Heart left ventricle (tissue), 16 donors: ENCODE measurements around the gene ARL1. TPM values are rescaled to one million over a fixed set of nuclear protein-coding genes. Genes with fewer than 3 reads are reported as not detected.

Experiments used
- ATAC-seq, 4 donors: fragments of 200-7000 bp; cut with Tn5 transposase; one replicate each; pipeline ENCODE4 v1.9.1; 2020 to 2022; ENCODE audit warnings: moderate library complexity in 4 of 4, mild to moderate bottlenecking in 3 of 4, moderate number of reproducible peaks in 1 of 4
- DNase-seq, 5 donors: peaks; one replicate each; pipeline ENCODE4 v3.0.0-alpha.2; 2020
- H3K27ac ChIP-seq, 12 donors: fragments of 200-600 bp; sonication (generic) in 4 of 12; one replicate each; pipeline versions ENCODE4 v1.5.0 to v1.8.0; 2016 to 2022; ENCODE audit warnings: mild to moderate bottlenecking in 2 of 12
- H3K27me3 ChIP-seq, 9 donors: fragments of 200-600 bp; sonication (generic) in 2 of 9; one replicate each; pipeline versions ENCODE4 v1.5.1 to v1.8.0; 2016 to 2022; ENCODE audit warnings: mild to moderate bottlenecking in 3 of 9
- H3K36me3 ChIP-seq, 9 donors: fragments of 200-600 bp; sonication (generic) in 2 of 9; one replicate each; pipeline versions ENCODE4 v1.5.0 to v1.8.0; 2018 to 2022; ENCODE audit warnings: mild to moderate bottlenecking in 2 of 9
- H3K4me1 ChIP-seq, 12 donors: fragments of 200-600 bp; sonication (generic) in 4 of 12; one replicate each; pipeline versions ENCODE4 v1.5.0 to v1.8.0; 2016 to 2022; ENCODE audit warnings: mild to moderate bottlenecking in 3 of 12
- H3K4me3 ChIP-seq, 12 donors: fragments of 200-600 bp; sonication (generic) in 4 of 12; one replicate each; pipeline versions ENCODE4 v1.5.0 to v1.8.0; 2017 to 2022; ENCODE audit warnings: mild to moderate bottlenecking in 9 of 12, moderate library complexity in 4 of 12
- H3K9me3 ChIP-seq, 12 donors: fragments of 200-600 bp; sonication (generic) in 4 of 12; one replicate each; pipeline versions ENCODE4 v1.5.0 to v1.8.0; 2016 to 2022; ENCODE audit warnings: mild to moderate bottlenecking in 1 of 12
- CTCF ChIP-seq, 12 donors: fragments of 200-600 bp; sonication (generic) in 4 of 12; IDR thresholded peaks; one replicate each; pipeline versions ENCODE4 v1.5.0 to v1.8.0; 2018 to 2022; ENCODE audit warnings: antibody characterized with exemption in 12 of 12, mild to moderate bottlenecking in 5 of 12
- POLR2A ChIP-seq, 2 donors: fragments of 450-650 bp; IDR thresholded peaks; one replicate each; pipeline ENCODE4 v1.6.1; 2017; ENCODE audit warnings: antibody characterized with exemption in 2 of 2, mild to moderate bottlenecking in 2 of 2, moderate library complexity in 2 of 2
- WGBS, 4 donors: extraction: QIAGEN DNeasy Blood & Tissue Kit in 2 of 4; methylation state at CpG; one replicate each; pipeline versions ENCODE4 v1.1.5 to v1.1.7; 2013 to 2018; 5-methylcytosine and 5-hydroxymethylcytosine counted together
- intact Hi-C, 10 donors: fragments of 100-400 bp; cut with DNase I; formaldehyde crosslinking; loops; one replicate each; pipeline versions ENCODE4 v1.11.1 to v1.14.2; 2022
- polyA plus RNA-seq, 2 donors: library from polyadenylated mRNA; stranded (reverse); fragments of 200-250 nt; gene quantifications; one replicate each; pipeline ENCODE4 v1.2.3, GENCODE V29; 2013
- total RNA-seq, 9 donors: library from RNA; depleted of rRNA in 2 of 9; stranded (reverse); fragments of >200 nt in 2 of 9; fragmentation: NEBNext Ultra II Directional in 3 of 9; extraction: Animal tissue kit (Norgen Biotek cat#: 25700) in 3 of 9; gene quantifications; one replicate each; pipeline versions ENCODE4 v1.1.0 to v1.2.4, GENCODE V29; 2016 to 2023
- donor health status: ischemic (EF 13 %, LVEDD 7.1; RV severe dilation, severe dysfunction).
- donor health status: healthy with polysubstance abuse.
- donor health status: DM: no; HTN: yes; CAD: no.
- donor health status: DM: no; HTN: no; CAD: no.
- donor health status: ischemic (EF 25% LVEDD 6.9; RV normal size, moderate dysfunction).
- donor health status: ischemic (EF 25% LVEDD 5.7; RV mildly dilated, moderate dysfunction).
- donor health status: healthy.
- donor health status: DM: yes; HTN: yes; CAD: no.
- donor health status: ischemic (EF 35%, LVEDD 5.7; RV mildly dilated, moderate dysfunction).
- donor health status: nonischemic (EF 11% LVEDD 7.7; RV severe dilation, severe dysfunction).
- donor health status: DM: yes; HTN: yes; CAD: no.
- donor health status: PGD.
- donor health status: ischemic (EF 29% LVEDD 5.4; RV normal size, mild dysfunction).
- donor health status: nonischemic (EF 23%, LVEDD 6.1; RV moderate dilation, normal function).

ARL1 gene
- total and polyA plus RNA-seq, 11 donors, result 24.4 to 115 (median 82.0) TPM

- intact Hi-C loops, result no loop called here
- no peak overlapping the region for H3K27ac ChIP-seq
- DNase-seq (no peak), ATAC-seq (no peak)
- no peaks in the 10 kb centered on the region for H3K27me3 ChIP-seq
- TF ChIP-seq POLR2A (IDR thresholded peaks at IDR 0.05) (no peak), CTCF (IDR thresholded peaks at IDR 0.05) (no peak)
- no peaks in the 10 kb centered on the region for H3K4me1 ChIP-seq
- no peak overlapping the region for H3K4me3 ChIP-seq
- no peaks in the 10 kb centered on the region for H3K9me3 ChIP-seq
- H3K36me3 ChIP-seq, result peaks cover 0 to 100% (median 86%) of the 10 kb centered on the region in 9 donors
These were observed 28.4 kb downstream of the ARL1 start for GRCh38 chr12:101379149-101379548.

GRCh38 chr12:101375573-101375972 is 32.0 kb downstream of the ARL1 start:
- H3K27me3 ChIP-seq, result no peaks in the 10 kb centered on the region
- no peak for DNase-seq
- TF ChIP-seq POLR2A (IDR thresholded peaks at IDR 0.05) (no peak), CTCF (IDR thresholded peaks at IDR 0.05) (no peak)
- peaks cover 0 to 97% (median 83%) of the 10 kb centered on the region in 9 donors for H3K36me3 ChIP-seq
- H3K27ac ChIP-seq, result no peak overlapping the region
- ATAC-seq, result no peak
- 88 to 94% (median 94%) methylated on average over 5 of the region's 5 CpGs for WGBS, 4 donors
- intact Hi-C loops, result no loop called here
- H3K4me1 ChIP-seq, result no peaks in the 10 kb centered on the region
- H3K9me3 ChIP-seq, result no peaks in the 10 kb centered on the region
- H3K4me3 ChIP-seq, result no peak overlapping the region

GRCh38 chr12:101372431-101372830 is 35.1 kb downstream of the ARL1 start:
- peaks cover 0 to 97% (median 95%) of the 10 kb centered on the region in 9 donors for H3K36me3 ChIP-seq
- peak in 1 of 4 donors; percentile 36 for ATAC-seq
- intact Hi-C loops, result no loop called here

DNA sequence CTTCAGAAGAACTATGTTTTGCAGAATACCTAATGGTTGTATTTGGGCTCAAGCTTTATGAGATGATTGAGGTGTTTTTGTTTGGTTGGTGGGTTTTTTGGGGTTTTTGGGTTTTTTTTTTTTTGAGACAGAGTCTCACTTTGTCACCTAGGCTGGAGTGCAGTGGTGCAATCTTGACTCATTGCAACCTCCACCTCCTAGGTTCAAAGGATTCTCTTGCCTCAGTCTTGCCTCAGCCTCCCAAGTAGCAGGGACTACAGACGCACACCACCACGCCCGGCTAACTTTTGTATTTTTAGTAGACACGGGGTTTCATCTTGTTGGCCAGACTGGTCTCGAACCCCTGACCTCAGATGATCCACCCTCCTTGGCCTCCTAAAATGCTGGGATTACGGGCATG is 39.6 kb downstream of the ARL1 start:
- 96 to 100% (median 98%) methylated on average over 6 of the region's 6 CpGs for WGBS, 4 donors
- no peak for ATAC-seq
- Histone ChIP-seq H3K36me3 (peaks cover 0 to 98% (median 90%) of the 10 kb centered on the region in 9 donors), H3K4me3 (no peak overlapping the region), H3K27me3 (no peaks in the 10 kb centered on the region), H3K4me1 (no peaks in the 10 kb centered on the region), H3K27ac (no peak overlapping the region), H3K9me3 (no peaks in the 10 kb centered on the region)
- intact Hi-C loops, result loop anchor here in 1 of 10 donors (10.0 kb wide), 1 partner anchor 73 kb away; no protein-coding TSS in a partner anchor
- DNase-seq, result no peak
- no peak for TF ChIP-seq POLR2A (IDR thresholded peaks at IDR 0.05)
- no peak for TF ChIP-seq CTCF (IDR thresholded peaks at IDR 0.05)

More at GRCh38 chr12:101372431-101372830, 35.1 kb downstream of the ARL1 start:
- Histone ChIP-seq H3K4me1 (no peaks in the 10 kb centered on the region), H3K27ac (no peak overlapping the region), H3K9me3 (no peaks in the 10 kb centered on the region), H3K27me3 (no peaks in the 10 kb centered on the region), H3K4me3 (no peak overlapping the region)
- WGBS, 4 donors, result 92 to 98% (median 96%) methylated on average over 1 of the region's 1 CpG
- TF ChIP-seq POLR2A (IDR thresholded peaks at IDR 0.05), result no peak
- no peak for TF ChIP-seq CTCF (IDR thresholded peaks at IDR 0.05)
- no peak for DNase-seq
